ENCODE data around the gene RGMB. TPM values are rescaled to one million over a fixed set of nuclear protein-coding genes. Genes with fewer than 3 reads are reported as not detected.

Gene RGMB
- total RNA-seq, 2 experiments from 2014 or later = 0.13 to 0.16 TPM

DNA sequence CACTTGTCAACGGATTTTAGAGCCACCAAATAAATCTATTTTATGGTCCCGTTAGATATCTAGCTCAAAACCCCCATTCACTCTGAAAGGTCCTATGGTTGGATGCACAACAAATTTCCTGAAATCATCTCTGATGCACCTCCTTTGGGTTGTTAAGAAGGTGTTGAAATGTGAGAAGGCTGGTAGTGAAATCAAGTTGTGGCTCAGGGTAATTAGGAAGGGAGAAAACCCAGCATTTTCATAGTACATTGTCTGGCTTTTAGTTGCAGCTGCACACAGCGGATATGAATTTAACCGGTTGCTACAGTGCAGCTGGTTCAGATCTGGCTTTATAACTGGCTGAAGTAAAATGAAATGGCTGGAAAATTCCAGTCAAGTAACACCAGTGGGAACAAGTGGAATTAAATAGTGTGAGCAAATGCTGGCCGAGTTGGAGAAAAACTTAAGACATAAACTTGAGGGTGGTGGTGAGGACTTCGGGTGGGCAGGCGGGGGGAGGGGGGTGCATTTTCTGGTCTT, 17.6 kb downstream of the RGMB start:
- ChIA-PET CTCF (interaction anchor here (6.7 kb wide), 1 partner anchor 21 kb away, joined by 71 read pairs; the partner anchor contains the start of gene RGMB), POLR2A (no interaction called here)
- Mint-ChIP-seq H3K27ac (no peak overlapping the region), H3K4me1 (ENCODE audit: low read depth) (no peaks in the 10 kb centered on the region), H3K4me3 (no peak overlapping the region), H3K9me3 (ENCODE audit: insufficient read depth) (no peaks in the 10 kb centered on the region), H3K36me3 (ENCODE audit: low read depth) (no peaks in the 10 kb centered on the region), H3K27me3 (ENCODE audit: low read depth) (peaks cover 2% of the 10 kb centered on the region)
- no peak for ATAC-seq
- no peak for DNase-seq

- H3K27me3 Mint-ChIP-seq (ENCODE audit: low read depth) = peaks cover 4% of the 10 kb centered on the region
- ChIA-PET CTCF (interaction anchor here (6.7 kb wide), 1 partner anchor 22 kb away, joined by 71 read pairs; the partner anchor contains the start of gene RGMB), POLR2A (no interaction called here)
- DNase-seq (no peak), ATAC-seq (no peak)
- H3K4me1 Mint-ChIP-seq (ENCODE audit: low read depth) = no peaks in the 10 kb centered on the region
- H3K36me3 Mint-ChIP-seq (ENCODE audit: low read depth) = no peaks in the 10 kb centered on the region
- no peaks in the 10 kb centered on the region for H3K9me3 Mint-ChIP-seq (ENCODE audit: insufficient read depth)
- no peak overlapping the region for H3K27ac Mint-ChIP-seq
- H3K4me3 Mint-ChIP-seq = no peak overlapping the region
Observed at GRCh38 chr5:98791898-98792580, 18.6 kb downstream of the RGMB start.

DNA sequence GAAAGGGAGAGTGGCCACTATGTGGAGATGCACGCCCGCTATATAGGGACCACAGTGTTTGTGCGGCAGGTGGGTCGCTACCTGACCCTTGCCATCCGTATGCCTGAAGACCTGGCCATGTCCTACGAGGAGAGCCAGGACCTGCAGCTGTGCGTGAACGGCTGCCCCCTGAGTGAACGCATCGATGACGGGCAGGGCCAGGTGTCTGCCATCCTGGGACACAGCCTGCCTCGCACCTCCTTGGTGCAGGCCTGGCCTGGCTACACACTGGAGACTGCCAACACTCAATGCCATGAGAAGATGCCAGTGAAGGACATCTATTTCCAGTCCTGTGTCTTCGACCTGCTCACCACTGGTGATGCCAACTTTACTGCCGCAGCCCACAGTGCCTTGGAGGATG, 19.8 kb downstream of the RGMB start:
- H3K36me3 Mint-ChIP-seq (ENCODE audit: low read depth) = no peaks in the 10 kb centered on the region

DNA sequence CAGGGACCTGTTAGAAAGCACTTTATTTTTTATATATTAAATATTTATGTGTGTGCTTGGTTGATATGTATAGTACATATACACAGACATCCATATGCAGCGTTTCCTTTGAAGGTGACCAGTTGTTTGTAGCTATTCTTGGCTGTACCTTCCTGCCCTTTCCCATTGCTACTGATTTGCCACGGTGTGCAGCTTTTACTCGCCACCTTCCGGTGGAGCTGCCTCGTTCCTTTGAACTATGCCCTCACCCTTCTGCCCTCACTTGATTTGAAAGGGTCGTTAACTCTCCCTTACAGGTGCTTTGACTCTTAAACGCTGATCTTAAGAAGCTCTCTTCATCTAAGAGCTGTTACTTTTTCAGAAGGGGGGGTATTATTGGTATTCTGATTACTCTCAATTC, 20.5 kb downstream of the RGMB start:
- Mint-ChIP-seq H3K4me3 (no peak overlapping the region), H3K4me1 (ENCODE audit: low read depth) (no peaks in the 10 kb centered on the region), H3K27me3 (ENCODE audit: low read depth) (peaks cover 4% of the 10 kb centered on the region), H3K27ac (no peak overlapping the region), H3K36me3 (ENCODE audit: low read depth) (no peaks in the 10 kb centered on the region), H3K9me3 (ENCODE audit: insufficient read depth) (no peaks in the 10 kb centered on the region)
- POLR2A ChIA-PET = no interaction called here
- ATAC-seq (no peak), DNase-seq (no peak)
- CTCF ChIA-PET = interaction anchor here (3.2 to 6.7 kb wide), 2 partner anchors 12 to 24 kb away, joined by 14 to 71 read pairs; partner anchors contain the start of gene RGMB

More for the DNA sequence above, 19.8 kb downstream of the RGMB start:
- Mint-ChIP-seq H3K27me3 (ENCODE audit: low read depth) (peaks cover 4% of the 10 kb centered on the region), H3K9me3 (ENCODE audit: insufficient read depth) (no peaks in the 10 kb centered on the region), H3K27ac (no peak overlapping the region), H3K4me3 (no peak overlapping the region), H3K4me1 (ENCODE audit: low read depth) (no peaks in the 10 kb centered on the region)
- ChIA-PET POLR2A (no interaction called here), CTCF (interaction anchor here (6.7 kb wide), 1 partner anchor 23 kb away, joined by 71 read pairs; the partner anchor contains the start of gene RGMB)
- ATAC-seq (no peak), DNase-seq (no peak)

GRCh38 chr5:98794414-98795080, 21.1 kb downstream of the RGMB start:
- no peaks in the 10 kb centered on the region for H3K36me3 Mint-ChIP-seq (ENCODE audit: low read depth)
- H3K27me3 Mint-ChIP-seq (ENCODE audit: low read depth) = peaks cover 4% of the 10 kb centered on the region
- no peak for ATAC-seq
- POLR2A ChIA-PET = no interaction called here
- no peak overlapping the region for H3K4me3 Mint-ChIP-seq
- DNase-seq = no peak
- H3K4me1 Mint-ChIP-seq (ENCODE audit: low read depth) = no peaks in the 10 kb centered on the region
- no peak overlapping the region for H3K27ac Mint-ChIP-seq
- CTCF ChIA-PET = interaction anchor here (1.4 to 6.7 kb wide), 3 partner anchors 13 to 46 kb away, joined by 3 to 71 read pairs (median 14); partner anchors contain the start of gene RGMB
- no peaks in the 10 kb centered on the region for H3K9me3 Mint-ChIP-seq (ENCODE audit: insufficient read depth)

GRCh38 chr5:98795243-98795642, 21.8 kb downstream of the RGMB start:
- ChIA-PET POLR2A (no interaction called here), CTCF (interaction anchor here (0.8 to 6.7 kb wide), 6 partner anchors 13 to 1570 kb away, joined by 3 to 71 read pairs (median 3); partner anchors contain the start of gene RGMB)
- no peak for DNase-seq
- Mint-ChIP-seq H3K4me3 (no peak overlapping the region), H3K36me3 (ENCODE audit: low read depth) (no peaks in the 10 kb centered on the region), H3K9me3 (ENCODE audit: insufficient read depth) (no peaks in the 10 kb centered on the region), H3K27ac (no peak overlapping the region), H3K27me3 (ENCODE audit: low read depth) (peaks cover 4% of the 10 kb centered on the region), H3K4me1 (ENCODE audit: low read depth) (no peaks in the 10 kb centered on the region)
- ATAC-seq = no peak

DNA sequence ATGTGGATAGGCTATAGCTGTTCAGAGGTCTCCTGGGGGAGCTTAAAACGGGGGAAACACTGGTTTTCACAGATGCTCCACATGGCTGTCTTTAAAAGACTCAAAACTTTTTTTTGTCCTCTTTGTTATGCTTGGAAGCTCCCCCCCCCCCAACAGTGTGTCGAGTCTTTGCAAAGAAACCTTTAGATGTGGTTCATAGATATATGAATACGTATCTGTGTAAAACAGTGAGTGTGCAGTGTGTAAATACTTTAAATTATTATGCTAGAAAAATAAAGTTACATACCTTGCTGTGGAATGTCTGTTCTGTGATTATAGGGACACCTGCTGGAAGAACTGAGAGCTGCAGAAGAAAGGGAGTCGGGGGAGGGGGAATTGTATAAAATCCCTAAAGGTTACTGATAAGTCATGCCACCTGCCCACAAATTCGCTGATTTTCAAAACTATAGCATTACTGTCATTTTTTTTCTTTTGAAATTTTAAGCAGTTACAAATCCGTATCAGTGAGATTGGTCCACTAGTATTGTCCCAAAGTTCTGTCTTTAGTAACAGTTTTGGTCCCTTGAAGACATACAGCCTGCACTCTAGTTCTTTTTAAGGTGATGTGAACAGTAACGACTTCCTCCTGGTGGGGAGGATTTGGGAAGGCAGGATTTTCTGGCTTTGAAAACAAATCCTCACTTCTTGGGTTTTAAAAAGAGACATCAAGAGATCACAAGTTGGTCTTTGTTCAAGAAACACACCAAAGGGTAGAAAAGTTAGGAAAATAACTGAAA, 22.9 kb downstream of the RGMB start:
- ChIA-PET POLR2A (no interaction called here), CTCF (interaction anchor here (0.7 to 6.7 kb wide), 15 partner anchors 9 to 1571 kb away, joined by 3 to 71 read pairs (median 4); partner anchors contain the start of gene RGMB)
- H3K4me3 Mint-ChIP-seq = no peak overlapping the region
- H3K9me3 Mint-ChIP-seq (ENCODE audit: insufficient read depth) = no peaks in the 10 kb centered on the region
- peaks cover 2% of the 10 kb centered on the region for H3K27me3 Mint-ChIP-seq (ENCODE audit: low read depth)
- H3K27ac Mint-ChIP-seq = no peak overlapping the region
- DNase-seq (peak; percentile 42), ATAC-seq (no peak)
- H3K36me3 Mint-ChIP-seq (ENCODE audit: low read depth) = no peaks in the 10 kb centered on the region
- no peaks in the 10 kb centered on the region for H3K4me1 Mint-ChIP-seq (ENCODE audit: low read depth)

- DNase-seq (no peak), ATAC-seq (no peak)
- ChIA-PET POLR2A (no interaction called here), CTCF (interaction anchor here (1.5 to 1.6 kb wide), 2 partner anchors 28 to 1567 kb away, joined by 3 to 5 read pairs; no protein-coding TSS in a partner anchor)
- H3K27me3 Mint-ChIP-seq (ENCODE audit: low read depth) = peaks cover 2% of the 10 kb centered on the region
- H3K4me3 Mint-ChIP-seq = no peak overlapping the region
- H3K27ac Mint-ChIP-seq = no peak overlapping the region
- no peaks in the 10 kb centered on the region for H3K4me1 Mint-ChIP-seq (ENCODE audit: low read depth)
- no peaks in the 10 kb centered on the region for H3K36me3 Mint-ChIP-seq (ENCODE audit: low read depth)
- no peaks in the 10 kb centered on the region for H3K9me3 Mint-ChIP-seq (ENCODE audit: insufficient read depth)
Observed at GRCh38 chr5:98798371-98798770, 24.9 kb downstream of the RGMB start.

DNA sequence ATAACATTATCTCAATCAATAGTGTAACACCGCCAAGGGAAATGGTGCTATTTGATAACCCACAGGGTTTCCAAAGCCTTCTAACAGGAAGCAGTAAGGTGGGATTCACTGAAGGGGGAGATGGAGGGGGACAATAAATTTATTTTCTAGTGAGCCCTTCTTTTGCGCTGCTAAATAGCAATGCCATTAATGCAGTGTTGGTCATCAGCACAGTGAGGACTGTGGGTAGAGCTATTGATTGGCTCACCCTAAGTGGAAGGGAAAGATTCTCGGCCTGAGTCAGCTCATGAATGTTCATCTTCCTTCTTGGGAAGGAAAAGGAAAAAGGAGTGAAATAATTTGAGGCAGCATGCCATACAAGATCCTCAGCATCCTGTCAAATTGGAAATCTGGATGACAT, 25.4 kb downstream of the RGMB start:
- Mint-ChIP-seq H3K27ac (no peak overlapping the region), H3K36me3 (ENCODE audit: low read depth) (no peaks in the 10 kb centered on the region), H3K4me3 (no peak overlapping the region), H3K4me1 (ENCODE audit: low read depth) (no peaks in the 10 kb centered on the region), H3K9me3 (ENCODE audit: insufficient read depth) (no peaks in the 10 kb centered on the region), H3K27me3 (ENCODE audit: low read depth) (peaks cover 2% of the 10 kb centered on the region)
- CTCF ChIA-PET = interaction anchor here (0.7 to 1.5 kb wide), 3 partner anchors 26 to 30 kb away, joined by 3 to 4 read pairs (median 3); no protein-coding TSS in a partner anchor
- POLR2A ChIA-PET = no interaction called here
- ATAC-seq = no peak
- DNase-seq = no peak

DNA sequence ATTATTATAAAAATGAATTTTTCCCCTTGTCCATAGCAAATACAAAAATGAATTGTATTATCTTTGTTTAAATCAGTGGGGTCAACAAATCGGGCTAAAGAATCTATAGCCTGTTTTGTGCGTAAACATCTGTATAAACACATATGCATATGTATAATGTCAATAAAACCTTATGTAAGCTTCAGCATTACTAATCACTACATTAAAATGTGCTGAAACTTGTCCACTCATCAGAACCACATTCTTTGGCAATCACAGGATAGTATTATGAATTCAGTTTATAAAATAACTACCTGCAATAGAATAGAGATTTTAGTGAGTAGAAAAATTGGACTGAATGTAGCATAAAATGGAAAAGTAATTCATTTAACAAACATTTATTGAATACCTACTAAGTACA, 30.6 kb downstream of the RGMB start:
- ATAC-seq (no peak), DNase-seq (no peak)
- no peaks in the 10 kb centered on the region for H3K4me1 Mint-ChIP-seq (ENCODE audit: low read depth)
- ChIA-PET CTCF (no interaction called here), POLR2A (no interaction called here)
- H3K27me3 Mint-ChIP-seq (ENCODE audit: low read depth) = no peaks in the 10 kb centered on the region
- H3K27ac Mint-ChIP-seq = no peak overlapping the region
- peaks cover 21% of the 10 kb centered on the region for H3K9me3 Mint-ChIP-seq (ENCODE audit: insufficient read depth)
- no peak overlapping the region for H3K4me3 Mint-ChIP-seq
- no peaks in the 10 kb centered on the region for H3K36me3 Mint-ChIP-seq (ENCODE audit: low read depth)

- Mint-ChIP-seq H3K27ac (no peak overlapping the region), H3K4me3 (no peak overlapping the region), H3K9me3 (ENCODE audit: insufficient read depth) (peaks cover 21% of the 10 kb centered on the region), H3K36me3 (ENCODE audit: low read depth) (no peaks in the 10 kb centered on the region), H3K27me3 (ENCODE audit: low read depth) (no peaks in the 10 kb centered on the region), H3K4me1 (ENCODE audit: low read depth) (no peaks in the 10 kb centered on the region)
- CTCF ChIA-PET = no interaction called here
- DNase-seq (no peak), ATAC-seq (no peak)
- POLR2A ChIA-PET = no interaction called here
Observed at GRCh38 chr5:98805070-98805469, 31.6 kb downstream of the RGMB start.

Data from activated CD8-positive, alpha-beta T cell treated with anti-CD3 and anti-CD28 coated beads, Interleukin-2, amount 10 ng/mL, durations not matched to agents 7 days and 5 days (primary cell).